Trophoblast cell (in vitro differentiated cells and primary cell): ENCODE measurements around the gene SCPEP1.

ENCODE experiments used
- DNase-seq, 2 donors: peaks; one replicate each; pipeline ENCODE4 v3.0.0-alpha.2; 2016
- H2AFZ ChIP-seq: 2 replicates; pipeline ENCODE4 v1.6.1; 2013; ENCODE audit warnings: low read length, moderate library complexity, mild to moderate bottlenecking; ENCODE audit not compliant: insufficient read depth, poor library complexity
- H2AK5ac ChIP-seq: 2 replicates; pipeline ENCODE4 v1.6.1; 2013; ENCODE audit warnings: mild to moderate bottlenecking, low read length
- H2BK120ac ChIP-seq: 2 replicates; pipeline ENCODE4 v1.6.1; 2013; ENCODE audit warnings: low read length, mild to moderate bottlenecking, moderate library complexity; ENCODE audit not compliant: insufficient read depth, poor library complexity
- H2BK12ac ChIP-seq: 2 replicates; pipeline ENCODE4 v1.6.1; 2013; ENCODE audit warnings: mild to moderate bottlenecking, low read length, moderate library complexity
- H2BK5ac ChIP-seq: 2 replicates; pipeline ENCODE4 v1.6.1; 2013; ENCODE audit warnings: low read length, low read depth, moderate library complexity, mild to moderate bottlenecking; ENCODE audit not compliant: poor library complexity
- H3K14ac ChIP-seq: 2 replicates; pipeline ENCODE4 v1.6.1; 2013; ENCODE audit warnings: mild to moderate bottlenecking, low read length
- H3K18ac ChIP-seq: 2 replicates; pipeline ENCODE4 v1.6.1; 2013; ENCODE audit warnings: mild to moderate bottlenecking, low read length
- H3K23ac ChIP-seq: 2 replicates; pipeline ENCODE4 v1.6.1; 2013; ENCODE audit warnings: low read length
- H3K27ac ChIP-seq: 2 replicates; pipeline ENCODE4 v1.5.1; 2013; ENCODE audit warnings: low read depth, mild to moderate bottlenecking, inconsistent platforms, low read length, moderate library complexity
- H3K27me3 ChIP-seq: 2 replicates; pipeline ENCODE4 v1.6.1; 2013; ENCODE audit warnings: inconsistent platforms, mild to moderate bottlenecking, low read length, moderate library complexity; ENCODE audit not compliant: insufficient read depth
- H3K36me3 ChIP-seq, 2 experiments: 1 replicate in 1 of 2; 2 replicates in 1 of 2; pipeline ENCODE4 v1.6.1; 2013; ENCODE audit warnings: low read length in 2 of 2, mild to moderate bottlenecking in 2 of 2, moderate library complexity in 1 of 2; ENCODE audit not compliant: insufficient read depth in 2 of 2, control insufficient read depth in 1 of 2
- H3K4ac ChIP-seq: 2 replicates; pipeline ENCODE4 v1.6.1; 2013; ENCODE audit warnings: low read depth, mild to moderate bottlenecking, low read length, moderate library complexity
- H3K4me1 ChIP-seq, 2 experiments: 1 replicate in 1 of 2; 2 replicates in 1 of 2; pipeline ENCODE4 v1.6.1; 2013; ENCODE audit warnings: low read length in 2 of 2, mild to moderate bottlenecking in 2 of 2, moderate library complexity in 1 of 2; ENCODE audit not compliant: insufficient read depth in 2 of 2, control insufficient read depth in 1 of 2
- H3K4me2 ChIP-seq: 2 replicates; pipeline ENCODE4 v1.6.1; 2013; ENCODE audit warnings: inconsistent platforms, mild to moderate bottlenecking, low read length, moderate library complexity
- H3K4me3 ChIP-seq: 2 replicates; pipeline ENCODE4 v1.5.1; 2013; ENCODE audit warnings: mild to moderate bottlenecking, low read depth, low read length, inconsistent platforms
- H3K79me1 ChIP-seq: one replicate; pipeline ENCODE4 v1.6.1; 2013; ENCODE audit warnings: low read length
- H3K79me2 ChIP-seq: 2 replicates; pipeline ENCODE4 v1.6.1; 2013; ENCODE audit warnings: low read length, mild to moderate bottlenecking; ENCODE audit not compliant: control insufficient read depth, insufficient read depth, poor library complexity
- H3K9ac ChIP-seq: 2 replicates; pipeline ENCODE4 v1.6.1; 2013; ENCODE audit warnings: mild to moderate bottlenecking, low read length
- H3K9me3 ChIP-seq: 2 replicates; pipeline ENCODE4 v1.6.1; 2013; ENCODE audit warnings: low read depth, mild to moderate bottlenecking, control low read depth, inconsistent platforms, low read length; ENCODE audit not compliant: insufficient read depth
- H4K12ac ChIP-seq: 2 replicates; pipeline ENCODE4 v1.6.1; 2013; ENCODE audit warnings: low read depth, mild to moderate bottlenecking, low read length, moderate library complexity
- H4K8ac ChIP-seq: 2 replicates; pipeline ENCODE4 v1.6.1; 2013; ENCODE audit warnings: low read depth, mild to moderate bottlenecking, low read length, moderate library complexity
- H4K91ac ChIP-seq: one replicate; pipeline ENCODE4 v1.6.1; 2013; ENCODE audit warnings: low read depth, mild to moderate bottlenecking, low read length, moderate library complexity
- WGBS: extraction: QIAGEN DNeasy Blood & Tissue Kit; methylation state at CpG from one replicate; pipeline ENCODE4 v1.1.7; 2013; ENCODE audit warnings: missing lambda C conversion rate; ENCODE audit not compliant: insufficient read length, insufficient coverage; ENCODE audit errors: extremely low coverage; 5-methylcytosine and 5-hydroxymethylcytosine counted together

Gene SCPEP1

GRCh38 chr17:56992364-56992763 lies 14.4 kb downstream of the SCPEP1 start:
- no peaks in the 10 kb centered on the region for H3K27me3 ChIP-seq
- H3K79me2 ChIP-seq: no peaks in the 10 kb centered on the region
- no peak overlapping the region for H3K18ac ChIP-seq
- H2AFZ ChIP-seq: no peak overlapping the region
- H2AK5ac ChIP-seq: no peak overlapping the region
- H3K36me3 ChIP-seq: peaks cover 0 to 2% of the 10 kb centered on the region in 2 experiments
- H3K79me1 ChIP-seq: no peaks in the 10 kb centered on the region
- H2BK5ac ChIP-seq: no peak overlapping the region
- no peak overlapping the region for H4K8ac ChIP-seq
- H3K4me3 ChIP-seq: no peak overlapping the region
- H3K14ac ChIP-seq: no peak overlapping the region
- H4K12ac ChIP-seq: no peak overlapping the region
- DNase-seq: no peak
- H3K23ac ChIP-seq: no peak overlapping the region
- no peak overlapping the region for H2BK120ac ChIP-seq
- H3K4me1 ChIP-seq: peaks cover 4 to 6% of the 10 kb centered on the region in 2 experiments
- H3K9ac ChIP-seq: no peak overlapping the region
- no peak overlapping the region for H3K27ac ChIP-seq
- no peak overlapping the region for H4K91ac ChIP-seq
- H3K9me3 ChIP-seq: no peaks in the 10 kb centered on the region
- no peak overlapping the region for H3K4me2 ChIP-seq
- no peak overlapping the region for H2BK12ac ChIP-seq
- no peak overlapping the region for H3K4ac ChIP-seq
- WGBS: no CpG with 5 or more reads among the region's 1 CpG

GRCh38 chr17:56994009-56994792 lies 16.3 kb downstream of the SCPEP1 start:
- Histone ChIP-seq H3K27me3 (no peaks in the 10 kb centered on the region), H3K14ac (no peak overlapping the region), H3K36me3 (peaks cover 0 to 2% of the 10 kb centered on the region in 2 experiments), H4K91ac (no peak overlapping the region), H3K79me1 (no peaks in the 10 kb centered on the region), H2BK120ac (no peak overlapping the region), H3K4me3 (no peak overlapping the region), H3K18ac (no peak overlapping the region), H3K9ac (no peak overlapping the region), H3K4me2 (no peak overlapping the region), H3K4me1 (peaks cover 4 to 6% of the 10 kb centered on the region in 2 experiments), H3K27ac (no peak overlapping the region), H3K23ac (no peak overlapping the region), H3K79me2 (no peaks in the 10 kb centered on the region), H3K4ac (no peak overlapping the region), H3K9me3 (no peaks in the 10 kb centered on the region), H2AFZ (no peak overlapping the region), H4K8ac (no peak overlapping the region), H4K12ac (no peak overlapping the region), H2BK12ac (no peak overlapping the region), H2AK5ac (no peak overlapping the region), H2BK5ac (no peak overlapping the region)
- peak; percentile 94 to 95 for DNase-seq
- WGBS: no CpG with 5 or more reads among the region's 4 CpGs

- Histone ChIP-seq H3K4me2 (no peak overlapping the region), H3K27ac (no peak overlapping the region), H3K23ac (no peak overlapping the region), H3K27me3 (no peaks in the 10 kb centered on the region), H2BK5ac (no peak overlapping the region), H2AFZ (no peak overlapping the region), H3K4me3 (no peak overlapping the region), H3K4ac (no peak overlapping the region), H3K4me1 (peaks cover 4 to 6% of the 10 kb centered on the region in 2 experiments), H3K79me1 (no peaks in the 10 kb centered on the region), H3K36me3 (peaks cover 2 to 5% of the 10 kb centered on the region in 2 experiments), H3K14ac (no peak overlapping the region), H4K8ac (no peak overlapping the region), H2BK12ac (no peak overlapping the region), H4K91ac (no peak overlapping the region), H3K9me3 (no peaks in the 10 kb centered on the region), H3K9ac (no peak overlapping the region), H3K18ac (no peak overlapping the region), H2BK120ac (no peak overlapping the region), H2AK5ac (no peak overlapping the region), H4K12ac (no peak overlapping the region), H3K79me2 (no peaks in the 10 kb centered on the region)
- no CpG with 5 or more reads among the region's 1 CpG for WGBS
- no peak for DNase-seq
Measured at GRCh38 chr17:56995766-56996165, 17.8 kb downstream of the SCPEP1 start.

- no peaks in the 10 kb centered on the region for H3K79me2 ChIP-seq
- no peak overlapping the region for H4K12ac ChIP-seq
- H3K27me3 ChIP-seq: no peaks in the 10 kb centered on the region
- peaks cover 4 to 6% of the 10 kb centered on the region in 2 experiments for H3K4me1 ChIP-seq
- no peak overlapping the region for H2AK5ac ChIP-seq
- no peak overlapping the region for H2BK12ac ChIP-seq
- no CpG with 5 or more reads among the region's 2 CpGs for WGBS
- no peaks in the 10 kb centered on the region for H3K9me3 ChIP-seq
- no peak overlapping the region for H2BK120ac ChIP-seq
- no peak overlapping the region for H3K4me3 ChIP-seq
- H3K18ac ChIP-seq: no peak overlapping the region
- H3K9ac ChIP-seq: no peak overlapping the region
- H3K4me2 ChIP-seq: no peak overlapping the region
- H2BK5ac ChIP-seq: no peak overlapping the region
- no peak overlapping the region for H3K27ac ChIP-seq
- no peaks in the 10 kb centered on the region for H3K79me1 ChIP-seq
- H4K91ac ChIP-seq: no peak overlapping the region
- no peak overlapping the region for H3K23ac ChIP-seq
- no peak overlapping the region for H2AFZ ChIP-seq
- H3K14ac ChIP-seq: no peak overlapping the region
- H3K36me3 ChIP-seq: peaks cover 4 to 5% of the 10 kb centered on the region in 2 experiments
- DNase-seq: no peak
- H3K4ac ChIP-seq: no peak overlapping the region
- H4K8ac ChIP-seq: no peak overlapping the region
Measured at GRCh38 chr17:56997313-56997712, 19.4 kb downstream of the SCPEP1 start.
